ENCODE measurements around the gene AMHR2.
"Not testable (repeated sequence)": the region's sequence is repeated elsewhere in the genome, so short reads cannot be mapped to it uniquely, and the experiment has no call there.

Gene AMHR2

GRCh38 chr12:53430116-53430515 lies 6.5 kb downstream of the AMHR2 start:
- no peak overlapping the region for H3K4me3 ChIP-seq (ENCODE audit: control insufficient read depth, low read depth, low read length)
- TF ChIP-seq, protein P1, sequence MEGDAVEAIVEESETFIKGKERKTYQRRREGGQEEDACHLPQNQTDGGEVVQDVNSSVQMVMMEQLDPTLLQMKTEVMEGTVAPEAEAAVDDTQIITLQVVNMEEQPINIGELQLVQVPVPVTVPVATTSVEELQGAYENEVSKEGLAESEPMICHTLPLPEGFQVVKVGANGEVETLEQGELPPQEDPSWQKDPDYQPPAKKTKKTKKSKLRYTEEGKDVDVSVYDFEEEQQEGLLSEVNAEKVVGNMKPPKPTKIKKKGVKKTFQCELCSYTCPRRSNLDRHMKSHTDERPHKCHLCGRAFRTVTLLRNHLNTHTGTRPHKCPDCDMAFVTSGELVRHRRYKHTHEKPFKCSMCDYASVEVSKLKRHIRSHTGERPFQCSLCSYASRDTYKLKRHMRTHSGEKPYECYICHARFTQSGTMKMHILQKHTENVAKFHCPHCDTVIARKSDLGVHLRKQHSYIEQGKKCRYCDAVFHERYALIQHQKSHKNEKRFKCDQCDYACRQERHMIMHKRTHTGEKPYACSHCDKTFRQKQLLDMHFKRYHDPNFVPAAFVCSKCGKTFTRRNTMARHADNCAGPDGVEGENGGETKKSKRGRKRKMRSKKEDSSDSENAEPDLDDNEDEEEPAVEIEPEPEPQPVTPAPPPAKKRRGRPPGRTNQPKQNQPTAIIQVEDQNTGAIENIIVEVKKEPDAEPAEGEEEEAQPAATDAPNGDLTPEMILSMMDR (conservative IDR thresholded peaks at IDR 0.05; ENCODE audit: control insufficient read depth, insufficient read depth, low read depth, low read length) = no peak
- DNase-seq (ENCODE audit: low read depth) = no peak

DNA sequence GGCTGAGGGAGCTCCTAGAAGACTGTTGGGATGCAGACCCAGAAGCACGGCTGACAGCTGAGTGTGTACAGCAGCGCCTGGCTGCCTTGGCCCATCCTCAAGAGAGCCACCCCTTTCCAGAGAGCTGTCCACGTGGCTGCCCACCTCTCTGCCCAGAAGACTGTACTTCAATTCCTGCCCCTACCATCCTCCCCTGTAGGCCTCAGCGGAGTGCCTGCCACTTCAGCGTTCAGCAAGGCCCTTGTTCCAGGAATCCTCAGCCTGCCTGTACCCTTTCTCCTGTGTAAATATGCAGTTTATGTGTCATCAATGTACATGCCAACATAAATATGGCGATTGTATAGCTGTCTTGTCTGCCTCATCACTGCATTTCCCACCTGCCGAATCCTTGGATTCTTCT lies 7.5 kb downstream of the AMHR2 start:
- TF ChIP-seq, protein P1 (conservative IDR thresholded peaks at IDR 0.05; ENCODE audit: control insufficient read depth, insufficient read depth, low read depth, low read length) = no peak
- DNase-seq (ENCODE audit: low read depth) = peak; percentile 57
- H3K4me3 ChIP-seq (ENCODE audit: control insufficient read depth, low read depth, low read length) = no peak overlapping the region

DNA sequence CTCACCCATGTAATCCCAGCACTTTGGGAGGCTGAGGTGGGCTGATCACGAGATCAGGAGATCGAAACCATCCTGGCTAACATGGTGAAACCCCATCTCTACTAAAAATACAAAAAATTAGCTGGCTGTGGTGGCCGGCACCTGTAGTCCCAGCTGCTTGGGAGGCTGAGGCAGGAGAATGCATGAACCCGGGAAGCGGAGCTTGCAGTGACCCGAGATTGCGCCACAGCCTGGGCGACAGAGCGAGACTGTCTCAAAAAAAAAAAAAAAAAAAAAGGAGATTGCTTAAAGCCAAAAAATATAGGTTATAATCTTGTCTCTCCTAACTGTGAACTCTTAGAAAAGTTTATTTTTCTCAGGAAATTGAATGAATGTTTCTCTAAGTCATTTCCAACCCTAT lies 11.7 kb downstream of the AMHR2 start:
- not testable (repeated sequence) for DNase-seq (ENCODE audit: low read depth); H3K4me3 ChIP-seq (ENCODE audit: control insufficient read depth, low read depth, low read length)

- DNase-seq (ENCODE audit: low read depth); H3K4me3 ChIP-seq (ENCODE audit: control insufficient read depth, low read depth, low read length): not testable (repeated sequence)
Observed at GRCh38 chr12:53439582-53439981, 15.9 kb downstream of the AMHR2 start.

DNA sequence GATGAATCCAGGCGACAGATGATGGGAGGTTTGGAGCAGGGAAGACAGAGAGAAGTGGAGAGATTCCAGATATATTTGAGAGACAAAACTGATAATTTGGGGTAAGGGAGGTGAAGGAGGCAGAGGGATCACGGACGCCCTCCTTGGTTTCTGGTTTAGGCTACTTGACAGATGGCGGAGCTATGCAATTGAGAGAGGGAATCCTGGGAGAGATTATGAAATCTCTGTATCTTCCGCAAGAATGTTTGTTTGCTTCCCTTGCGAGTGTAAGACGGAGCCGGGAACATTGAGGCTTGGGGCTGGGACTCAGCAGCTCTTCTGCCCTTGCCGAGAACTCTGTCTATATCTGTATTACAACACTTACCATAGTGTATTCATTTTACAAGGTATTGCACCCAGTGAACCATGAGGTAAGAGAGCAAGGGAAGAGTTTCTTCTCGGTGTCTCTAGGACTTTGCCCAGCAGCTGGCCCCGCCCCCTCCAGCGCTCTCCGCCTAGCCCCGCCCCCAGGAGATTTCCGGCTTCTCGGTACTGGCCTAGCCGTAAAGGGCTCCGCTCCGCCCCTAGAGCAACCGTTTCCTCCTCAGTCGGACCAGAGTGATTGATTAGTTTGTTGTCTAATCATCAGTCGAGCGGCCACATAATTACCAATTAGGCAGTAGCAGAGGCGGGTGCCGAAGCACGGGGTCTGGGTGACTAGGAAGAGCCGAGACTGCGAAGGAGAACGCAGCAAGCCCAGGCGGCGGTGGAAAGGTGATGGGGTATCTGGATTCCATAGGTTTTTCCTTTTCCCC lies 17.6 kb downstream of the AMHR2 start, which contains the start of gene PRR13:
PRR13 (plus strand) TSS at position 695 of the 794 bp plus-strand sequence. CDS start 981 bp downstream, outside the sequence.
- TF ChIP-seq, protein P1 (conservative IDR thresholded peaks at IDR 0.05; ENCODE audit: control insufficient read depth, insufficient read depth, low read depth, low read length) = no peak
- DNase-seq (ENCODE audit: low read depth) = peak; percentile 99
- peak within 1 kb of the TSS; percentile 79 for H3K4me3 ChIP-seq (ENCODE audit: control insufficient read depth, low read depth, low read length)

GRCh38 chr12:53443955-53444354 lies 20.3 kb downstream of the AMHR2 start:
- H3K4me3 ChIP-seq (ENCODE audit: control insufficient read depth, low read depth, low read length) = no peak overlapping the region
- no peak for DNase-seq (ENCODE audit: low read depth)
- TF ChIP-seq, protein P1 (conservative IDR thresholded peaks at IDR 0.05; ENCODE audit: control insufficient read depth, insufficient read depth, low read depth, low read length) = no peak

DNA sequence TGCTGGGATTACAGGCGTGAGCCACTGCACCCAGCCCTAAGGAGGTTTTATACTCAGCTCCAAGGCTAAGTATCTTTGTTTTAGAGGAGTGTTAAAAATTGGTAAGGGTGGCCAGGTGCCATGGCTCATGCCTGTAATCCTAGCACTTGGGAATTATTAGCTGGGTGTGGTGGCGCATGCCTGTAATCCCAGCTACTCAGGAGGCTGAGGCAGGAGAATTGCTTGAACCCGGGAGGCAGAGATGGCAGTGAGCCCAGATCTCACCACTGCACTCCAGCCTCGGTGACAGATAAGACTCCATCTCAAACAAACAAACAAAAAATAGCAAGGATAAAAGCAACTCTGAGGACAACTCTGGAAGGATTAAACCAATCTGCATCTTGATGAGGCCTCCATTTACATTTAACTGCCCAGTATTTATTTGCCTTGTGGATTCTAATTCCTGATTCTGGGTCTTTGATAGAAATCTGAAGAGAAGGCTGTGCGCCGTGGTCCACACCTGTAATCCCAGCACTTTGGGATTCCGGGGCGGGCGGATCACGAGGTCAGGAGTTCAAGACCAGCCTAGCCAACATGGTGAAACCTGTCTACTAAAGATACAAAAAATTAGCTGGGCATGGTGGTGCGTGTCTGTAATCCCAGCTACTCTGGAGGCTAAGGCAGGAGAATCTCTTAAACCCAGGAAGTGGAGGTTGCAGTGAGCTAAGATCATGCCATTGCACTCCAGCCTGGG lies 21.1 kb downstream of the AMHR2 start:
- H3K4me3 ChIP-seq (ENCODE audit: control insufficient read depth, low read depth, low read length); DNase-seq (ENCODE audit: low read depth): not testable (repeated sequence)

DNA sequence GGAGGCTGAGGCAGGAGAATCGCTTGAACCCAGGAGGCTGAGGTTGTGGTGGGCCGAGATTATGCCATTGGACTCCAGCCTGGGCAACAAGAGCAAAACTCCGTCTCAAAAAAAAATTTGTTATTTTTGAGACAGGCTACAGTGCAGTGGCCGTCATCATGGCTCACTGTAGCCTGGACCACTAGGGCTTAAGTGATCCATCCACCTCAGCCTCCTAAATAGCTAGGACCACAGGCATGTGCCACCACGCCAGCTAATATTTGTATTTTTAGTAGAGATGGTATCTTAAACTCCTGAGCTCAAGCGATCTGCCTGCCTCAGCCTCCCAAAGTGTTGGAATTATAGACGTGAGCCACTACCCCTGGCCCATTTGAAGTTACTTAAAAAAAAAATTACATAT lies 27.3 kb downstream of the AMHR2 start:
- no peak overlapping the region for H3K4me3 ChIP-seq (ENCODE audit: control insufficient read depth, low read depth, low read length)
- no peak for DNase-seq (ENCODE audit: low read depth)
- TF ChIP-seq, protein P1 (conservative IDR thresholded peaks at IDR 0.05; ENCODE audit: control insufficient read depth, insufficient read depth, low read depth, low read length) = no peak

All from fibroblast of mammary gland (primary cell).